HG02623 (cell line): ENCODE measurements around the gene TADA1.
"Not testable (repeated sequence)": the region's sequence is repeated elsewhere in the genome, so short reads cannot be mapped to it uniquely, and the experiment has no call there.

ENCODE experiments used
- ATAC-seq: cut with Tn5 transposase; IDR thresholded peaks from one replicate; pipeline ENCODE4 v1.9.1; 2021; ENCODE audit warnings: moderate library complexity; ENCODE audit not compliant: unreplicated experiment

TADA1 gene

GRCh38 chr1:166895766-166896165, 19.7 kb upstream of the TADA1 start:
- ATAC-seq = no peak

- ATAC-seq = no peak
These were observed 13.7 kb upstream of the TADA1 start for GRCh38 chr1:166889776-166890175.

GRCh38 chr1:166888373-166889111, 12.5 kb upstream of the TADA1 start:
- no peak for ATAC-seq

- ATAC-seq = no peak
These were observed 8.9 kb upstream of the TADA1 start for GRCh38 chr1:166884971-166885370.

- no peak for ATAC-seq
These were observed 8.1 kb upstream of the TADA1 start for GRCh38 chr1:166884040-166884642.

- ATAC-seq = no peak
These were observed 6.8 kb upstream of the TADA1 start for GRCh38 chr1:166882893-166883292.

GRCh38 chr1:166878173-166878917, 2.3 kb upstream of the TADA1 start:
- not testable (repeated sequence) for ATAC-seq

- peak; percentile 2 for ATAC-seq
These were observed 425 bp upstream of the TADA1 start for GRCh38 chr1:166876540-166876838.

GRCh38 chr1:166875302-166875733, 746 bp downstream of the TADA1 start:
- ATAC-seq = no peak

- no peak for ATAC-seq
These were observed 1.6 kb downstream of the TADA1 start for GRCh38 chr1:166874464-166874863.

- no peak for ATAC-seq
These were observed 5.5 kb downstream of the TADA1 start for GRCh38 chr1:166870584-166870983.

- ATAC-seq = no peak
These were observed 6.6 kb downstream of the TADA1 start for GRCh38 chr1:166869318-166870099.

GRCh38 chr1:166868639-166869038, 7.4 kb downstream of the TADA1 start:
- no peak for ATAC-seq

GRCh38 chr1:166865926-166866325, 10.1 kb downstream of the TADA1 start:
- no peak for ATAC-seq

GRCh38 chr1:166859597-166859996, 16.5 kb downstream of the TADA1 start:
- no peak for ATAC-seq

GRCh38 chr1:166858726-166859419, 17.2 kb downstream of the TADA1 start:
- no peak for ATAC-seq

GRCh38 chr1:166857995-166858394, 18.1 kb downstream of the TADA1 start:
- ATAC-seq = no peak

- ATAC-seq = no peak
These were observed 20.5 kb downstream of the TADA1 start for GRCh38 chr1:166855558-166855957.

- no peak for ATAC-seq
These were observed 23.1 kb downstream of the TADA1 start for GRCh38 chr1:166852918-166853317.

- ATAC-seq = no peak
These were observed 26.9 kb downstream of the TADA1 start for GRCh38 chr1:166849135-166849534.

- no peak for ATAC-seq
These were observed 27.9 kb downstream of the TADA1 start for GRCh38 chr1:166848193-166848592.
